Neural crest cell (in vitro differentiated cells): ENCODE data around the gene SNCA. TPM values are rescaled to one million over a fixed set of nuclear protein-coding genes. Genes with fewer than 3 reads are reported as not detected.

Source experiments
- DNase-seq: peaks from one replicate; pipeline ENCODE4 v3.0.0; 2021; ENCODE audit warnings: low read depth, mixed read lengths, low spot score
- H3K27ac Mint-ChIP-seq: one replicate; pipeline ENCODE4 v1.8.0; 2021; ENCODE audit warnings: mild to moderate bottlenecking, mixed read lengths; ENCODE audit not compliant: unreplicated experiment
- H3K27me3 Mint-ChIP-seq: 2 replicates; pipeline ENCODE4 v1.8.0; 2021; ENCODE audit warnings: low read depth, mild to moderate bottlenecking, mixed read lengths
- H3K36me3 Mint-ChIP-seq: 2 replicates; pipeline ENCODE4 v1.8.0; 2021; ENCODE audit warnings: low read depth, mild to moderate bottlenecking, mixed read lengths
- H3K4me1 Mint-ChIP-seq: 2 replicates; pipeline ENCODE4 v1.8.0; 2021; ENCODE audit warnings: mixed read lengths
- H3K4me3 Mint-ChIP-seq: one replicate; pipeline ENCODE4 v1.8.0; 2021; ENCODE audit warnings: mild to moderate bottlenecking, mixed read lengths
- H3K9me3 Mint-ChIP-seq: 2 replicates; pipeline ENCODE4 v1.8.0; 2021; ENCODE audit warnings: mixed read lengths
- CTCF ChIP-seq: fragments of 200-600 bp; sonication (generic); conservative IDR thresholded peaks from 2 replicates; pipeline ENCODE4 v1.5.0; 2021; ENCODE audit warnings: antibody characterized with exemption, mild to moderate bottlenecking
- total RNA-seq: library from RNA; stranded (reverse); gene quantifications from 2 replicates; pipeline ENCODE4 v1.2.1, GENCODE V29; 2021

SNCA gene
- total RNA-seq, 1 donor from 2014 or later, result 29.6 TPM

- H3K4me3 Mint-ChIP-seq, result no peak overlapping the region
- H3K9me3 Mint-ChIP-seq, result peaks cover 3% of the 10 kb centered on the region
- H3K27me3 Mint-ChIP-seq, result no peaks in the 10 kb centered on the region
- H3K36me3 Mint-ChIP-seq, result peaks cover 9% of the 10 kb centered on the region
- DNase-seq, result no peak
- no peak for TF ChIP-seq CTCF
- no peak overlapping the region for H3K27ac Mint-ChIP-seq
- H3K4me1 Mint-ChIP-seq, result peaks cover 8% of the 10 kb centered on the region
Measured at GRCh38 chr4:89820010-89820409, 17.0 kb downstream of the SNCA start.

DNA sequence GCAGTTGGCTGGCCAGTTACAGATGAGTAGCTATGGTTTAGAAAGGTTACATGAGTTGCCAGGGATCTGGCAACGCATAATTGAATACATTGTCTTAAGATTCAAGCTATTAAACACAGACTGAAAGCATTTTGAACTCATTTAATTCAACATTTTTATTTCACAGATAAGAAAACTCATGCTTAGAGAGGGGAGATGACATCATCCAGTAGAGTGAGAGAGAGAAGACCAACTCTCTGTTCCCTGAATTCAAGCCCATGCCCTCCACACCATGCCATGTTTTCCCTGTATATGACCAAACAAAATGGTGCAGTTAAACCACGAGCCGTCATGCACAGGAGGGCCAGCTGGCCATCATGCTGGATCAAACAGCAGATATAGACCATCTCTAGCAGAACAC, 22.6 kb downstream of the SNCA start:
- no peak for DNase-seq
- TF ChIP-seq CTCF, result no peak
- H3K9me3 Mint-ChIP-seq, result peaks cover 4% of the 10 kb centered on the region
- peaks cover 13% of the 10 kb centered on the region for H3K36me3 Mint-ChIP-seq
- H3K4me3 Mint-ChIP-seq, result no peak overlapping the region
- no peaks in the 10 kb centered on the region for H3K27me3 Mint-ChIP-seq
- no peak overlapping the region for H3K27ac Mint-ChIP-seq
- H3K4me1 Mint-ChIP-seq, result no peaks in the 10 kb centered on the region

- Mint-ChIP-seq H3K4me1 (no peaks in the 10 kb centered on the region), H3K27me3 (no peaks in the 10 kb centered on the region)
- no peak for DNase-seq
Measured at GRCh38 chr4:89813197-89813596, 23.8 kb downstream of the SNCA start.

DNA sequence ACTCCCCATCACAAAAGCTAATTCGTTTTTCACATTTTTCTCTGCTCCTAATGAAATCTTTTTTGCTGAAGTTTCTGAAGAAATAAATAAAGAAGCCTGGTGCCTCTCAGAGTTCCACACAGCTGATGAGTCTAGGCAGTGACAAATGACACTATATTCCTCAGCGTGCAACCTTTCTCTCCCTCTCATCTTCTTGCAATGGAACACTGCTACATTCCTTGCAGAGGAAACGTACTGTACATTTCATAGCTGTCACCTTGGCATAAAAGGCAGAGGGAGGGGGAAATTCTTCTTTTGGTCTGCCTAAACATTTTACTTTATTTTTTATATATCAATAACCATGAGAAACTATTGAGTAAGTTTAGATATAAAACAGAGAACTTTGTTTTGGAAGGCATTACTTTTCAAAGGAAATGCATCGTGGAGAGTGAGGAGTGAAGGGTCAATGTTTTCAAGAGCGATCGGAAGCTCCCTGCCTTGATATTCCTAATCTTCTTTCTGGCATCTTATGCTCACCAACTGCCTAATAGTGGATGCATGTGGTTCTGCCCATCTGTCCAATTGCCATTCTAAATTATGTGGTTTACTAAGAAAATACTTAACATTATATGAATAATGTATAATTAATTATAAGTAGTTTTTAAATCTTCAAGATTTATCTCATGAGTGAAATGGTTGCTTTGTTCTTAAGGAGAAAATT, 29.4 kb downstream of the SNCA start:
- Mint-ChIP-seq H3K4me3 (no peak overlapping the region), H3K9me3 (peaks cover 4% of the 10 kb centered on the region), H3K27ac (no peak overlapping the region), H3K36me3 (peaks cover 12% of the 10 kb centered on the region), H3K4me1 (no peaks in the 10 kb centered on the region), H3K27me3 (no peaks in the 10 kb centered on the region)
- DNase-seq, result no peak
- TF ChIP-seq CTCF, result no peak

More at GRCh38 chr4:89813197-89813596, 23.8 kb downstream of the SNCA start:
- TF ChIP-seq CTCF, result no peak
- Mint-ChIP-seq H3K9me3 (peaks cover 4% of the 10 kb centered on the region), H3K36me3 (peaks cover 16% of the 10 kb centered on the region), H3K27ac (peak overlapping the region; percentile 94), H3K4me3 (no peak overlapping the region)

- Mint-ChIP-seq H3K27ac (no peak overlapping the region), H3K36me3 (peaks cover 8% of the 10 kb centered on the region), H3K27me3 (no peaks in the 10 kb centered on the region), H3K4me1 (no peaks in the 10 kb centered on the region), H3K9me3 (peaks cover 4% of the 10 kb centered on the region), H3K4me3 (no peak overlapping the region)
- TF ChIP-seq CTCF, result no peak
- DNase-seq, result no peak
Measured at GRCh38 chr4:89805297-89805696, 31.7 kb downstream of the SNCA start.
